ENCODE results near the gene BIRC2. TPM values are rescaled to one million over a fixed set of nuclear protein-coding genes. Genes with fewer than 3 reads are reported as not detected.

Gene BIRC2
- total and polyA plus RNA-seq, 12 donors, result 25.8 to 112 (median 48.1) TPM

DNA sequence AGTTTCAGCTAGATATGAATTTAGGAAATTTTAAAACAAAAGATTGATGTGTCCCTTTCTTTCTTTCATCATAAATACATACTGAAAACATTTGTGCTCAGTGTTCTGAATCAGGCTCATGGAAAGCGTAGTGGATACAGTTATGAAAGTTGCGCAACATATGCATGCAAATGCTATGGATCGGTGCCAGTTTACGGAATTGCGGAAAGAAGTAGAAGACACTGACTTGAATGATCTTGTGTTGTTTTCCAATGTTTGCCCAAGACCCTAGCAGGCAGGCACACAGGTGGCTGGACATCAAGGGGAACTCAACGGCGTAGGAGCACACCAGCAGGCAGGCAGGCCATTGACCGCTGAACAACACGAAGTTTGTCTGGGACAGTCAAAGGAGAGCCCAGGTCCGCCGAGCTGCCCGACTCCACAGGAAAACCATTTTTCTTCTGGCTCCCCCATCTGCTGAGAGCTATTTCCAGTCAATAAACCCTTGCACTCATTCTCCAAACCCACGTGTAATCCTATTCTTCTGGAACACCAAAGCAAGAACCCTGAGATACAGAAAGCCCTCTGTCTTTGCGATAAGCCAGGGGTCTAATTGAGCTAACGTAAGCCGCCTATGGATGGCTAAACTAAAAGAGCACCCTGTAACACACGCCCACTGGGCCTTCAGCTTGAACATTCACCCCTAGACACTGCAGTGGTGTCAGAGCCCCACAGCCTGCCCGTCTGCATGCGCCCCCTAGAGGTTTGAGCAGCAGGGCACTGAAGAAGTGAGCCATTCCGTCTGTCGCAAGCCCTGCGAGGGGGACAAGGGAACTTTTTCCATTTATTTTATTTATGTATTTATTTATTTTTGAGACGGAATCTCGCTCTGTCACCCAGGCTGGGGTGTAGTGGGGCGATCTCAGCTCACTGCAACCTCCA lies 37.1 kb upstream of the BIRC2 start:
- H3K9me3 ChIP-seq (replicated peaks in 1 of 3), result no peaks in the 10 kb centered on the region
- H3K27me3 ChIP-seq, result no peaks in the 10 kb centered on the region
- H3K4me1 ChIP-seq (replicated peaks in 1 of 2), result peaks cover 5 to 30% of the 10 kb centered on the region in 2 donors
- TF ChIP-seq POLR2A (IDR thresholded peaks at IDR 0.05), result no peak
- TF ChIP-seq, protein P1, sequence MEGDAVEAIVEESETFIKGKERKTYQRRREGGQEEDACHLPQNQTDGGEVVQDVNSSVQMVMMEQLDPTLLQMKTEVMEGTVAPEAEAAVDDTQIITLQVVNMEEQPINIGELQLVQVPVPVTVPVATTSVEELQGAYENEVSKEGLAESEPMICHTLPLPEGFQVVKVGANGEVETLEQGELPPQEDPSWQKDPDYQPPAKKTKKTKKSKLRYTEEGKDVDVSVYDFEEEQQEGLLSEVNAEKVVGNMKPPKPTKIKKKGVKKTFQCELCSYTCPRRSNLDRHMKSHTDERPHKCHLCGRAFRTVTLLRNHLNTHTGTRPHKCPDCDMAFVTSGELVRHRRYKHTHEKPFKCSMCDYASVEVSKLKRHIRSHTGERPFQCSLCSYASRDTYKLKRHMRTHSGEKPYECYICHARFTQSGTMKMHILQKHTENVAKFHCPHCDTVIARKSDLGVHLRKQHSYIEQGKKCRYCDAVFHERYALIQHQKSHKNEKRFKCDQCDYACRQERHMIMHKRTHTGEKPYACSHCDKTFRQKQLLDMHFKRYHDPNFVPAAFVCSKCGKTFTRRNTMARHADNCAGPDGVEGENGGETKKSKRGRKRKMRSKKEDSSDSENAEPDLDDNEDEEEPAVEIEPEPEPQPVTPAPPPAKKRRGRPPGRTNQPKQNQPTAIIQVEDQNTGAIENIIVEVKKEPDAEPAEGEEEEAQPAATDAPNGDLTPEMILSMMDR (IDR thresholded peaks at IDR 0.05), result no peak
- H3K36me3 ChIP-seq (replicated peaks in 1 of 2), result no peaks in the 10 kb centered on the region
- no peak overlapping the region for H3K4me3 ChIP-seq
- whole genome bisulfite sequencing, 4 donors, result 87 to 92% (median 87%) methylated on average over 25 of the region's 25 CpGs
- H3K27ac ChIP-seq, result no peak overlapping the region
- DNase-seq, result no peak
- intact Hi-C loops (cut with DNase I), result no loop called here

DNA sequence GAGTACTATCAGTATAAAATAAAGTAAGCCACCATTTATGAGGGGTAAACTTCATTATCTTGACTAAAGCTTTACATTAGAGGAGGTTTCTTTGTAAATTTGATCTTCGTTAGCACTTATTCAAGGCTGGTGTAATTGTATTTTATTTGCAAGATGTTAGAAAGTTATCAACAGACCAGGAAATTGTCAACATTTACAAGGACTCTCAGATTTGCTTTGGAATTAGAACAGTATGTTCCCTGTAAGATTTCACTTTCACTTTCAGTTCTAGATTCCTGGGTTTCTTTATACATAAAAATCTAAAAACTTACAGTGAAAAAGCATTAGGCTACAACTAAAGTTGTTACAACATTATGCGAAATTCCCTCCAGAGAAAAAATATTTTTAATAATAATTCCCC lies 34.3 kb upstream of the BIRC2 start:
- intact Hi-C loops (cut with DNase I), result no loop called here
- Histone ChIP-seq H3K4me1 (replicated peaks in 1 of 2) (peaks cover 0 to 9% of the 10 kb centered on the region in 2 donors), H3K9me3 (replicated peaks in 1 of 3) (no peaks in the 10 kb centered on the region), H3K4me3 (peak overlapping the region in 1 of 4 donors; percentile 33), H3K27me3 (no peaks in the 10 kb centered on the region), H3K36me3 (replicated peaks in 1 of 2) (no peaks in the 10 kb centered on the region), H3K27ac (peak overlapping the region in 2 of 5 donors; percentile 35 to 50)
- TF ChIP-seq POLR2A (IDR thresholded peaks at IDR 0.05), result no peak
- TF ChIP-seq, protein P1 (IDR thresholded peaks at IDR 0.05), result no peak
- 47 to 52% (median 50%) methylated on average over 2 of the region's 2 CpGs for WGBS, 4 donors
- no peak for DNase-seq

DNA sequence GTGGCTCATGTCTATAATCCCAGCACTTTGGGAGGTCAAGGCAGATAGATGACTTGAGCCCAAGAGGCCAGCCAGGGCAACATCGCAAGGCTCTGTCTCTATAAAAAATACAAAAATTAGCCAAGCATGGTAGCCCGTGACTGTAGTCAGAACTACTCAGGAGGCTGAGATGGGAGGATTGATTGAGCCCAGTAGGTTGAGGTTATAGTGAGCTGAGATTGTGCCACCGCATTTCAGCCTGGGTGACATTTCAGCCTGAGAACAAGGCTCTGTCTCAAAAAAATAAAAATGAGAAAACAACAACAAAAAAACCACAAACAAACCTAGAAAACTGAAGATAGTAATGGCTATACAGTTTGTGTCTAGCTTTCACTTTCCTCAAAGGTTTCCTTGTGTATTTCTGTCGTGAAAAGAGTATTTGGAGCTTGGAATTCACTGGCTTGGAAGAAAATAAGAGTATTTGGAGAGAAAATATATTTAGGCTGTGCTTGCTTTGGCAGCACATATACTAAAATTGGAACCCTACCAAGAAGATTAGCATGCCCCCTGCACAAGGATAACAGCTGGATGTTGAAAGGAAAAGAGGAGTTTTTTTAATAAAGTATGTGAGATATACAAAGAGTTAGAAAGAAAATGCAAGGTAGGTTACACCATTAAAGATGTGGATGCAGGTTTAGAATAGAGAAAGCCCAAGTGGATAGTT lies 33.6 kb upstream of the BIRC2 start:
- Histone ChIP-seq H3K27ac (peak overlapping the region in 4 of 5 donors; percentile 35 to 53 (median 50)), H3K4me3 (peak overlapping the region in 1 of 4 donors; percentile 33), H3K9me3 (replicated peaks in 1 of 3) (no peaks in the 10 kb centered on the region), H3K27me3 (no peaks in the 10 kb centered on the region), H3K36me3 (replicated peaks in 1 of 2) (no peaks in the 10 kb centered on the region), H3K4me1 (replicated peaks in 1 of 2) (peaks cover 0 to 16% of the 10 kb centered on the region in 2 donors)
- intact Hi-C loops (cut with DNase I), result no loop called here
- no peak for DNase-seq
- no peak for TF ChIP-seq POLR2A (IDR thresholded peaks at IDR 0.05)
- TF ChIP-seq, protein P1 (IDR thresholded peaks at IDR 0.05), result no peak
- 55 to 75% (median 64%) methylated on average over 4 of the region's 4 CpGs for WGBS, 4 donors

DNA sequence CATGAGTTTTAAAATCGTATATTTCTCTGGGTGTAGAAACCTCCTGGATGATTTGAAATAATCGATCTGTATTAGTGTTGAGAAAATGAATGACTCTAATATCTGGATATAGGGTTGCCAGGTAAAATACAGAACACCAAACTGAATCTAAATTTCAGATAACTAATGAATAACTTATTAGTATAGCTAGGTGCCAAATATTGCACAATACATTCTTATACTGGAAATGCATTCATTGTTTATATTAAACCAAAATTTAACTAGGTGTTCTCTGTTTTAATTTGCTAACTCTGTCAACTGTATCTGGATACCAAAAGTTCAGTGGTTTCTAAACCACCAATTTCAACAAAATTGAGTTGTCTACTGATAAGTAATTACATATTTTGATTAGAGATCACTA lies 32.2 kb upstream of the BIRC2 start:
- 85 to 92% (median 90%) methylated on average over 2 of the region's 2 CpGs for WGBS, 4 donors
- H3K27ac ChIP-seq, result no peak overlapping the region
- peaks cover 0 to 17% of the 10 kb centered on the region in 2 donors for H3K4me1 ChIP-seq (replicated peaks in 1 of 2)
- H3K9me3 ChIP-seq (replicated peaks in 1 of 3), result no peaks in the 10 kb centered on the region
- TF ChIP-seq POLR2A (IDR thresholded peaks at IDR 0.05), result no peak
- TF ChIP-seq, protein P1 (IDR thresholded peaks at IDR 0.05), result no peak
- no peak for DNase-seq
- no peaks in the 10 kb centered on the region for H3K27me3 ChIP-seq
- intact Hi-C loops (cut with DNase I), result no loop called here
- no peaks in the 10 kb centered on the region for H3K36me3 ChIP-seq (replicated peaks in 1 of 2)
- no peak overlapping the region for H3K4me3 ChIP-seq
